GM18867 (cell line): ENCODE data around the gene MAPK4.
"Not testable (repeated sequence)": the region's sequence is repeated elsewhere in the genome, so short reads cannot be mapped to it uniquely, and the experiment has no call there.

Experiments
- ATAC-seq: cut with Tn5 transposase; IDR thresholded peaks from one replicate; pipeline ENCODE4 v1.9.1; 2021; ENCODE audit warnings: mild to moderate bottlenecking, moderate library complexity; ENCODE audit not compliant: unreplicated experiment

Gene MAPK4

DNA sequence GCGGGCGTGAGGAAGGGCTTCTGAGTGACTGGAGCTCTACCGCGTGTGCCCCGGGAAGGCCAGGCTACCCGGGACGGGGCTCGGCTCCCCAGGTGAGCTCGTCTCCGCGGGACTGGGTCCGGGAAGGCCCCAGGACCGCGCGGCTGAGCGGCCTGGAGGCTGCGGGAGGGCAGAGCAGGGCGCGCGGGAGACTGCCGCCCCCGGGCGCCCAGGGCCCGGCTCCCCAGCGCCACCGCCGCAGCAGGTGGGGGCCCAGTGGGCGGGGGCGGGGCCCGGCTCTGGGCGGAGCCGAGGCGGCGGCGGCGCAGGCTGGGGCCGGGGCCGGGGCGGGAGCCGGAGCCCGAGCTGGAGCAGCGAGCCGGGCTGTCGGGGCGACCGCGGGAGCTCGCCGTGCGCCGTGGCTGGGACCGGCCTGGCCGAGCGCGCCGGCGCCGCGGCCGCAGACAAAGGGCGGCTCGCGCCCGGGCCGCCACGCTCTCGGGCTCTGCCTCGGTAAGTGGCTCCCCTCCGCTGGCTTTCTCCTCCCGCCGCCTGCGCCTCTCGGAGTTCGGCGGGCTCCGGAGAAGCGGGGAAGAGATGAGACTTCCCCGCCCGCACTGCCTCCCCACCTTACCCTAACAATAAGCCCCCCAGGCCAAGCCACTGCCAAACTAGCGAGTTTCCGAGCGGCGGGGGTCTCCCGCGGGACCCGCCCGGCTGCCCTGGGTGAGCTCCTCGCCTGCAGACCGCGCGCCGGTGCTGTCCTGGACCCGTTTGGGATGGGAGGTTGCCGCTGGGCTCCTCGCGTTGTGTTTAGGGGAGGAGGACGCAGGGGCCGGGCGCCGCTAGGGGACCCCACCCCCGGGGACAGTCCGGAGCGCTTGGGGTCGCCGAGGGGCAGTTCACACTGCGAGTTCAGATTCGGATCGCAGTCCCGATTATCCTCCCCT, at the start of gene MAPK4:
MAPK4 (plus strand) TSS at position 336 of the 929 bp plus-strand sequence. CDS start 103,872 bp downstream, outside the sequence.
- peak; percentile 48 for ATAC-seq

DNA sequence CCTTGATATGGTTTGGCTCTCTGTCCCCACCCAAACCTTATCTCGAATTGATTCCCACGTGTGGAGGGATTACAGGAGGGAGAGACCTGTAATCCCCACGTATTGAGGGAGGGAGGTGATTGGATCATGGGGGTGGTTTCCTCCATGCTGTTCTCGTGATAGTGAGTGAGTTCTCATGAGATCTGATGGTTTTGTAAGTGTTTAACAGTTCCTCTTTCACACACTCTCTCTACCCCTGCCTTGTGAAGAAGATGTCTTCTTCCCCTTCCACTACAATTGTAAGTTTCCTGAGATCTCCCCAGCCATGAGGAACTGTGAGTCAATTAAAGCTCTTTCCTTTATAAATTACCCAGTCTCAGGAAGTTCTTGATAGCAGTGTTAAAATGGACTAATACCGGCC, 42.6 kb upstream of the MAPK4 start:
- ATAC-seq = not testable (repeated sequence)

DNA sequence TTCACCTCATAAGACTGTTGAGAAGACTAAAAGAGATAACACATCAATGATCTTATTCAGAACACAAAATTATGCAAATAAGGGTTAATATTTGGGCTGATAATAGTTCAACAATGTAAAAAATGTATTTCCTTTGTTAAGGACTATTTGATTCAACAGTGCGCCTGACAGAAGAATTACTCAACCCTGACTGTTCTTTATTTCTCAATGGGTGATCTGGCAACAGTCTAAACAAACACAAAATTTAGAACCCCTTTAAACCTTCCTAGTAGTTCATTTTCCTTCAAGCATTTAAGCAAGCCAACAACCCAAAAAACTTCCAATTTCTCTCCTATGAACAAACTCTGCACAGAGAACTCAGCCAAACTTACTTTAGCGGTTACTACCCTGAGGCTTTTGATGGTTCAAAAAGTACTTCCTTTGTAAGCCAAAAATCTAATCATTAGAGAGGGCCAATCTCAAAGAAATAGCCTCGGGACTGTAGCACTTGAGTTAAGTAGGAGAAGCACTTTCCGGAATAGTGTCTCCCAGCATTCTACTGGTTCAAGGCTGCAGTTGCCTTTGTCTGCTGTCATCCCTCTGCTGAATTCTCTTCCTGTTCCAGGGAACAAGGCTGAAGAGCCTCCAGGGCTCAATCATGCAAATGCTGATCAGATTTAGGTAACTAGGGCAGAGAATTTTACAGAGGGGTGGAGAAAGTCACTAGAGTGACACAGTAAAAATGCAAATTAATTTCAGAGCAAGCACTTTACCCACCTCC, 40.9 kb upstream of the MAPK4 start:
- no peak for ATAC-seq

DNA sequence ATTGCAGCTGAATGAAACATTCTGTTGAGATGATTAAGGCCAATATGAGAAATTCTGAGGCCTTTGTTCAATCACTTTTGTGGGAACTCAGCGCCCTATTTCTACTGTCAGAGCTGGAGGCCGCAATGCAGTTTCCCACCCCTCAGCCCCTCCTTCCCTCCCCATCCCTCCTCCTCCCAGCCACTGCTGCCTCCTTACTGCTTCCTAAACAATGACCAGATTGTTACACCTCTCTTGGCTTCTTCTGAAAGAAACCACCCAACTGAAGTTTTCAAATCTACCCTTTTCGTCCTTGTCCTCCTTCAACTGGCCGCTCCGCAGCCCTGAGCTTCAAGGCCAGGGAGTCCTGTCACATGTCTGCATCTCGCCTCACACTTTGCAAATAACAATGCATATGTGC, 36.7 kb upstream of the MAPK4 start:
- ATAC-seq = no peak

DNA sequence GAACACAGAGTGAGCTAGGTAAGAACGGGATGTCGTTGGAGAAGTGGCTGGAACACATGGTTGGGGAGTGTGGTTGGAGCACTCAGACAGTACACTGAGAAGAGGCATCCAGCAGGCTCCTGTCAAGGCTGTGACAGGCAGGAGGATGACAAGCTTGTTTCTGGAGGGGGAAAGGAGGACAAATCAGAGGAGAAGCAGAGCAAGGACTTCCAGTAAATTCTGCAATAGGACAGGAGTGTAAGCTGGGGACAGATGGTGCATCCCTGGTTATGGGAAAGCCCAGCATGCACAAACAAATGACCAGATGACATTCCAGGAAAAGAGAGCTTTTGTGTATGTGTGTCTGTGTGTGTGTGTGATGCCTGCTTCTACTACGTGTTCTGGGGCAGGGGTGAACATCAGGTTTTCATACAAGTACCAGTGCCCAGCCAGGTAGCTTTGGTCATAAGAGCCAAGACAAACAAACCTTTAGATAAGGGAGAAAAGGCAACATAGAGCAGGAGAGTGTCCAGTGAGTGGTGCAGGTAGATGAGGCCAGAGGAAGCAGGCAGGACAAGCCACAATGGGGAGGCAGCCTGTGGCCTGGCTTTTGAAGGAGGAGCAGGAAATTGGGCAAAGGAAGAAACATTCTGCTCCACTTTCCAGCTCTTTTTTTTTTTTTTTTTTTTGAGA, 32.1 kb upstream of the MAPK4 start:
- no peak for ATAC-seq

DNA sequence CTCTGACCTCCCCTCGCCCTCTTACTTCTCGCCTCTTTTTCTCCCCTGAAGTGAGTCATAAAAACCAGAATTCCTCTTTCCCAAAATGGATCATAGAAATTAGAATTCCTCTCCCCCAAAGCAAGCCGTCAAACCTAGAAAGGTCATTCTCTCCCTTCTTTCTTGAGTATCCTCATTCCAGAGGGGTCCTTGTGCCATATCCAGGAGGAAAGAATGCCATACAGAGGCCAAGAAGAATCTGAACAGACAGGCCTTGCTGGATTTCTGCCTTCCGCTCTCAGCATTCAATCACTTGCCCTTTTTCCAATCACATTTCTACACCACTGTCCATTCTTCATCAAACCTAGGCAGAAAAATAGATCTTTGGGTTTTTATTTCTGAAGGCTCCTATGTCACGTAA, 31.1 kb upstream of the MAPK4 start:
- ATAC-seq = no peak

DNA sequence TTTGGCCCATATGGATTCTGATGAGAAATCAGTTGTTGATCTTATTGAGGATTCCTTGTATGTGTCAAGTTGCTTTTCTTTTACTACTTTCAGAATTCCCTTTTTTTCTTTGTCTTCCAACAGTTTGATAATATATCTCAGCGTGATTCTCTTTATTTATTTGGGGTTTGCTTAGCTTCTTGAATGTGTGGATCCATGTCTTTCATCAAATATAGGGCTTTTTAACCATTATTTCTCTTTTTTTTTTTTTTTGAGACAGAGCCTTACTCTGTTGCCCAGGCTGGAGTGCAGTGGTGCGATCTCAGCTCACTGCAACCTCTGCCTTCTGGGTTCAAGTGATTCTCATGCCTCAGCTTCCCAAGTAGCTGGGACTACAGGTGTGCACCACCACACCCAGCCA, 26.1 kb upstream of the MAPK4 start:
- not testable (repeated sequence) for ATAC-seq

DNA sequence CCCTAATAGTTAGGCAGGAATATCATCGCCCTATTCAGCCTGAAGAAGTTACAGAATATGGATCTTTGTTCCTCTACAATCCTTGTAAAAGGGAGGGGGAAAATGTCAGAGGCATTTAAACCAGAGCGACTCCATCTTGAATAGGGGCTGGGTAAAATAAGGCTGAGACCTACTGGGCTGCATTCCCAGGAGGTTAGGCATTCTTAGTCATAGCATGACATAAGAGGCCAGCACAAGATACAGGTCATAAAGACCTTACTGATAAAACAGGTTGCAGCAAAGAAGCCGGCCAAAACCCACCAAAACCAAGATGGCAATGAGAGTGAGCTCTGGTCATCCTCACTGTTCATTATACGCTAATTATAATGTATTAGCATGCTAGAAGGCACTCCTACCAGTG, 15.4 kb upstream of the MAPK4 start:
- ATAC-seq = not testable (repeated sequence)

DNA sequence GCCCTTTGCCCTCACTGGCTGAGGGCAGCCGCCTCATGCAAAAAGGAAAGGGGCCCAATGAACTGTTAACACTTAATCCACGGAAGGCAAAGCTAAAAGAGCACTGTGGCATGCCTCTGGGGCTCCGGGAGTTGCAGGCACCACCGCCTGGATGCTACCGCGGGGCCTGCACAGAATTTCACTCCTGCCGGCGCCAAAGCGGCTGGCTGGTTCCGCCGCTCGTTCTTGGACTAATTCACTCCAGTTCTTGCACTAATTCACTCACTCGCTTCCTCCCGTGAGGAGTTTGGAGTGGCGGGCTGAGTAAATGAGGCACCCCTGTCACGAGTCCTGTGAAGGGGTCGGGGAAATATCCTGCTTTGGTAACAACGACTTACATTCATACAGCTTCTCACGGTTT, 14.0 kb upstream of the MAPK4 start:
- ATAC-seq = no peak

DNA sequence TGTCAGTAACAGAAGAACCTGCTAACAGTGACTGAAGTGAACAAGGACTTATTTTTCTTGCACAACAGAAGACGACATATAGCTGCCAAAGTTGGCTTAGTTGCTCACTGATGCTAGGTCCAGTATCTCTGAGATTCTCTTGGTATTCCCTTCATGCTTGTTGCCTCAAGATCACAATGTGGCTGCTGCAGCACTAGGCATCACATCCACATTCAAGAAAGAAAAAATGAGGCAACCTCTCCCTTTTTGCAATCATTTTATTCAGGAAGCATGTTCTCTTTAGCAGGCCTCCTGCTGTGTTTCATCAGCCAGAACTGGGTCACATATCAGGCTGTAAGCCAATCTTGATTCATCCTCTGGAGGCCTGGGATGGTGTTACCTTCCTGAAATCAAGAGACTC, 11.7 kb upstream of the MAPK4 start:
- ATAC-seq = no peak

DNA sequence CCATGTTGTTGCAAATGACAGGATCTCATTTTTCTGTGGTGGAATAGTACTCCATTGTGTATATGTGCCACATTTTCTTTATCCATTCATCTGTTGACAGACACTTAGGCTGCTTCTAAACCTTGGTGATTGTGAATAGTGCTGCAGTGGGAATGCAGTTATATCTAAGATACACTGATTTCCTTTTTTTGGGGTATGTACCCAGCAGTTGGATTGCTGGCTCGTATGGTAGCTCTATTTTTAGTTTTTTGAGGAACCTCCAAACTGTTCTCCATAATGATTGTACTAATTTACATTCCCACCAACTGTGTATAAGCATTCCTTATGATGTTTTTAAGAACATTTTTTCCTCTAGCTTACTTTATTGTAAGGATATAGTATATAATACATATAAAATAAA, 8.2 kb upstream of the MAPK4 start:
- not testable (repeated sequence) for ATAC-seq

DNA sequence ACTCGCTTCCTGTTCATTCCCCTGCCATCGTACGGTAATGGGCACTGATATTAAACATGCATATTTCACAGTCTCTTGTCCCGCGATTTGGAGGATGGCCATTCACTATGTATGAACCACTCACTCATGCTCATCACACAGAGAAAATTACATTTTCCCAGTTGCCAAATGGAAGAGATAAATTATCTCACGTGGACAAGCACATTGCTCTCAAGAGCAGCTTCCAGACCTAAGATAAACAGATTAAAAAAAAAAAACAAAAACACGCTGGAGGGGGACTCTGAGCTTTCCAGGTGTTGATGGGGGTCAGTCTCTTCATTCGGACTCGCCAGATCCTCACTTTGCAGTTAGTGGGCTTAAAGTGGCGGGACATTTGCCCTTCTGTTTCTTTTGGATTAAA, 1.7 kb upstream of the MAPK4 start:
- ATAC-seq = no peak

DNA sequence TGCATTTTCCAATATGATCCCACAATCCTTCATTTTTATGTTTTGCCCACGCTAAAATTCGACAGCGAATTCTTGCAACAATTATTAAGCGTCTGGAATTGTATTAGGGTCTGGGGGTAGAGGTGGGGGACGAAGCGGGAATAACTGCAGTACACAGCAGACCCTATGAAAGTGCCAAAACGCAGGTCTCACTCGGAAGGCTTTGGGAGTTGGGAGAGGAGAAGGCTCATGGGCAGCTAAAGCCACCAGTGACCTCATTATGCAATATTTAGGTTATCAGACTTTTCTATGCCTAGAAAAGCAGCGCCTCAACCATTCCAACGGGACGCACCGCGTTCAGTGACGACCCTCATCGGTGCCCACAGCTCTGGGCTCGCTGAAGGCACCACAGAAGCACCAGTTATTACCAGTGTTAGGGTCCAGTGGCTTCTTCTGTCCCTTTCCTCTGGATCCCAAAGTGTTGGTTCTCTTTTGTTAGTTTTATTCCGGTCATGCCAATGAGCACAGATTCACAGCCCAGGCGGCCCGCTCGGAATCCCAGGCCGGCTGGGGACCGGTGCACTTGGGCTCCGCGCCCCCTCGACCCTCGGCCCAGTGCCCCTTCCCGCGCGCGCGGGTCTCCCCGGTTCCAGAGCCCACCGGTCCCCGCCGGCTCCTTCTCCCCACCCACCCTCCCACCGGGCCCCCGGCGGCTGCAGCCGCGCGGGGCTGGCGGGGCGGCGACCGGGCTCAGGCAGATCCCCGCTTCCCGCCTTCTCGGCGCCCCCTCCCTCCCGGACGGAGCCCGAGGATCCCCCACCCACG, 737 bp upstream of the MAPK4 start:
- no peak for ATAC-seq

DNA sequence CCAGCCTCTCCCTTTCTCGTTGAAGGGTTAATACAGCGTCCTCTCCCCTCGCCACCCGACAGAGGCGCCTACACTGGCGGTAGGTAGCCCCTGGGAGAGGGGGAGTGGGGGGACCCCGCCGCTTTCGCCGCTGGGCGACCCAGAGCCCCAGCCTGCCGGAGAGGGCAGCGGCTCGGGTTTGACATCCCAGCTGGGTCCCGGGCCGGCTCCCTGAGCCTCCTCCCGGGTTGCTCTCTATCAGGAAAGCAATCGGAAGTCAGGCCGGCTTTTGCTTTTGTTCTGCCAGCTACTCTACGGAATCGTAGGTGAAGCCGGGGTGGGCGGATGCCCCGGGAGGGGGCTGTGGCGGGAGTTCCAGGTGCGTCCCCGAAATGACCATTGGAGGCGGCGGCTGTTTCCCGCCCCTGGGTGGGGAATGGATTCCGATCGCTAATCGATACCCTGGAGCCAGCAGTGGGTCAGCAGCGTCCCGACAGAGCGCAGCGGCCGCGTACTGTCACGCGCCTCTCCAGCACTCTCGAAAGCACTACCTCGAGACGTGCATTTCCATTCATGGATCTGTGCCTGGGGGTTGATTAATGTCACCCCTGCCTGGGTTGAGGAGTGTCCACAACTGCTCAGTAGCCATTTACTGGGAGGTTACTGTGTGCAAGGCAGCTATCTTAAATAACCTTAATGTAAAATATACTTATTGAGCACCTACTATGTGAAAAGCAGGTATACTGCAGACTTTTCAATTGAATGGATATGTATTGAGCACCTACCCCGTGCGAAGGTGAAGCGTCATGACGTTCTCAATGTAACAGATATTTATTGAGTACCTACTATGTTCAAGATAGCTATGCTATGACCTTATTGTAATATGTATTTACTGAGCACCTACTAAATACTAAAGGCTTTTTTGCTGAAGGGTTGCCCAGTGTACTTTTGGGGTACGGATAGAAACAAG, 1.1 kb downstream of the MAPK4 start:
- ATAC-seq = no peak

DNA sequence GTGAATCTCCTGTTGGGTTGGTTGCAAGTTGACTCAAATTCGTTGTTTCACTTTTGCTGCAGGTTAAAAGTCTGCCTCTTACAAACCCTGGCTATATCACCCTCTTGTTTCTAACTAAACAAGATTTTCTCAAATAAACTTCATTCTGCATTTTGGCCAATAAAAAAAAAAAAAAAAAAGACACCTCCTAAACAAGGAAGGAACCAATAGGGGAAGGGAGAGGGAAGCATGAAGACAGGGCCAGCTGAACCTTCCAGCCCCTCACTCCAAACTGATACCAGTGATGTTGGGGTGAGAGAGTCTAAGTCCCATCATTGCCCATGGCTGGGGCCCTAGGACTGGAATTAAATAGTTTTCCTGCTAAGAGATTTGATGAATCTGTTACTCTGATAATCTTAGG, 2.4 kb downstream of the MAPK4 start:
- ATAC-seq = not testable (repeated sequence)

DNA sequence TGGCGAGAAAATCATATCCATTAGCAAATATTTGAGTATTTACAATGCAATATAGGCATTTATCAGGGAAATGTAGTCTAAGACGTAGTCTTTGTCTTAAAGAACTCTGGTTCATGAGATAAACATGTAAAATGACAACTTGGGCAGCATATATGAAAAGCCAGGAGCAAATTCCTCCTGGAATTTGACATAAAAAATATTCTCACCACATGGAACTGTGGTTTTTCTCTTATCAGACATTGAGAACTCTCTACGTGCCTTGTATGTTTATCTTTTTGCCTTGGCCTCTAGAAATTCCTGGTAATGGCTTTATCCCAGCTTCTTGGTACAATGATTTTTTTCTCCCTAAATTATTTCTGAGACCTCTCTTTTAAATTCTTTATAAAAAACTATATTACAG, 2.8 kb downstream of the MAPK4 start:
- ATAC-seq = no peak

DNA sequence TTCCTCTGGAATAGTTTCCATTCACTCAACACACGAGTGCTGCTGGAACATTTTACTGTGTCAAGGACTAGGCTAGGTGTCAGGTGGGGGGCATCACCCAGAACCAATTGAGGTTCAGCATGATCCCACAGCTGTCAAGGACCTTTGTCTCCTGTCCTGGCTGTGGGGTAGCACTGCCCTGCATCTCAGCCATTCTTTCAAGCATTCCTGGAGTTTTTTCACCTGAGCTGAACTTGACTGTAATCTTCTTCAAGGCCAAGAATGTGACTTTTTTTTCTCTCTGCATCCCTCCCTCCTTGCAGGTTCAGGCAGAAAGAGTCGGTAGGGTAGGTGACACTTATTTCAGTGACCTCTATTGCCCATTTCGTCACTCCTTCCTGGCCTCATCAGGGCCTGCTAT, 3.5 kb downstream of the MAPK4 start:
- no peak for ATAC-seq

DNA sequence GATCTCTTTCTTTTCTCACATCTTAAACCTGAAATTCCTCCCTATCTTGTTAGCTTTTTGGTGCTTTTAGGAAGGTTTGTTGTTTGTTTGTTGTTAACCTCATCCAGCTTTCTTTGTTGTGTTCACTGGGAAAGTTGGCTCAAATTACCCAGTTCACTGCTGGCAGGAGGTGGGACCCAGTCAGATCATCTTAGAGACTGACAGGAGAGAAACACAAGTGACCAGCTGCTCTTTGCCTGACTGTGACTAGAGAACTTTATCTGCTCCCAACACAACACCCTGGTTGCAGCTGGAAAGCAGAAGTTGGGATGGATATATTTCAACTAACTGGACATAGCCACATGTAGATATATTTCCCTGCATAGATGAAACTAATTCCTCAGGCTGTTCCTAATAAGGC, 10.0 kb downstream of the MAPK4 start:
- ATAC-seq = no peak

DNA sequence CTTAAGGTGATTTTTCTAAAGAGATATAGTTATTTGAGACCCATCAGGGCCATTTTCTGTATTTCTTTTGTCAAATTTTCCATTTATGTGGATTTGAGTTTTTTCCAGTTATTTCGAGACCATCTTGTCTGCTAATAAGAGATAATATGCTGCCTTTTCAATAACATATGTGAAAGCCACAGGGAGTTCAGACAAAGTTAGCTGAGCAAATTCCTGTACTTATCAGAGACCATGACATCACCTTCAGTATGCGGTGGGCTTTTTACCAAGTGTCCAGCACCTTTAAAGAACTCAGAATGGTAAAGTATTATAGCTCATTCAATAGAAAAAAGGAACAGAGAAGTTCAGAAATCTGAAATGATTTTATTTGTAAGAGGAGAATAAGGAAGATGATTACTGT, 11.7 kb downstream of the MAPK4 start:
- ATAC-seq = no peak

DNA sequence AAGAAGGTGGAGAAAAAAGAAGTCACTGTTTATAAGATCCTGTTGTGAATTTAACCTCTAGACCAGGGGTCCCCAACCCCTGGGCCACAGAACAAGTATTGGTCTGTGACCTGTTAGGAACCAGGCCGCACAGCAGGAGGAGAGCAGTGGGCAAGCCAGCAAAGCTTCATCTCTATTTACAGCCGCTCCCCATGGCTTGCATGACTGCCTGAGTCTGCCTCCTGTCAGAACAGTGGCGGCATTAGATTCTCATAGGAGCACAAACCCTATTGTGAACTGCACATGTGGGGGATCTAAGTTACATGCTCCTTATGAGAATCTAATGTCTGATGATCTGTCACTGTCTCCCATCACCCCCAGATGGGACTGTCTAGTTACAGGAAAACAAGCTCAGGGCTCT, 13.3 kb downstream of the MAPK4 start:
- not testable (repeated sequence) for ATAC-seq
